ENCODE measurements around the gene RNF214.
"Not testable (repeated sequence)": the region's sequence is repeated elsewhere in the genome, so short reads cannot be mapped to it uniquely, and the experiment has no call there.

RNF214 gene

DNA sequence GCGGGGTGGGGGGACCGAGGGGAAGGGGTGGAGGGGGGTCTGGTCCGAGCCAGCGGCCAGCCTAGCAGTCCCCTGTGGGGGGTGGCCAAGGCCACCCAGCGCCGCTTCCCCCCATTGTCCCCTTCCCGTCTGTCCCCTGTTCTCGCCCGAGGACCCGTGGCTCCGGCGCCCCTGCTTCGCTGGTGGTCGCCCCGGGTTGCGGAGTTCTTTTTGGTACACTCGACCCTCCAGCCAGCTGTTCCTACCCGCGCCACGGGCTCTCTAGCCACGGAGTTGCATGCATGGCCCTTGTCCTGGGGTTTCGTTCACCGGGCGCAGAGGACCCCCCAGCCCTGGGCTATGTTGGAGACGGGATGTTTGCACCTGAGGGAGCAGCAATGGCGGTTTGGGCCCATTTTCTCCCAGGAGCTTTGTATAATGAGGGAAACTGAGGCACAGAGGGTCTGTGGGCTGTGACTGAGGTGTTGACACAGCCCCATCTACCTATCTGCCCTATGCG, 489 bp downstream of the RNF214 start:
- DNase-seq: no peak

- no peak for DNase-seq
These were observed 5.8 kb downstream of the RNF214 start for GRCh38 chr11:117238221-117238620.

DNA sequence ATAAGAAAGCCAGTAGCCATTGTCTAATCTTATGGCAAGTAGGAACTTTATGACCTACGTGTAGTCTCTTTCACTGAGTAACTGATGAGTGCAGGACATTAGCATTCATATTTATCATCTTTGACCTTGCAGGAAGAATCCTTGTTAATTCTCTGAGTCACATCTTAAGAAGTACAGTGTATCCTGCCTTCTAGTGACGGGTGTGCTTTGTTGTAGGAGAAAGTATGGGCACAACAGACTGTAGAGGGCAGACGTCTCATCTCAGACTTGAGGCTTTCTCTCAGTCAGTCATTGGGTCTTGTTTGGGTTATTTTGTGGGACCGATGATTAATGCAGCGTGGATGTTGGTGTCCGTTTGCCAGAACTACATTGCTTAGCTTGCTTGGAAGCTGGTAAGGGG, 6.8 kb downstream of the RNF214 start:
- no peak for DNase-seq

GRCh38 chr11:117248341-117248740, 15.9 kb downstream of the RNF214 start:
- DNase-seq: no peak

DNA sequence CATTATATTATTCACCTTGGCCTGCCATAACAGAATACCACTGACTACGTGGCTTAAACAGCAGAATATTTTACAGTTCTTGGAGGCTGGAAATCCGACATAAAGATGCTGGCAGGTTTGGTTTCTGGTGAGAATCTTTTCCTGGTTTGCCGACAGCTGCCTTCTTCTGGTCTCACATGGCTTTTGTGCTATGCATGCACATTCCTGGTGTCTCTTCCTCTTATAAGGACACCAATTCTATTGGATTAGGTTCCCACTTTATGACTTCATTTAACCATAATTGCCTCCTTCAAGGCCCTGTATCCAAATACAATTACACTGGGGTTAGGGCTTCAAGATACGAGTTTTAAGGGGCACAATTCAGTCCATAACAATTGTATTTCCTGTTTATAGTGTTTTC, 17.1 kb downstream of the RNF214 start:
- DNase-seq: no peak

DNA sequence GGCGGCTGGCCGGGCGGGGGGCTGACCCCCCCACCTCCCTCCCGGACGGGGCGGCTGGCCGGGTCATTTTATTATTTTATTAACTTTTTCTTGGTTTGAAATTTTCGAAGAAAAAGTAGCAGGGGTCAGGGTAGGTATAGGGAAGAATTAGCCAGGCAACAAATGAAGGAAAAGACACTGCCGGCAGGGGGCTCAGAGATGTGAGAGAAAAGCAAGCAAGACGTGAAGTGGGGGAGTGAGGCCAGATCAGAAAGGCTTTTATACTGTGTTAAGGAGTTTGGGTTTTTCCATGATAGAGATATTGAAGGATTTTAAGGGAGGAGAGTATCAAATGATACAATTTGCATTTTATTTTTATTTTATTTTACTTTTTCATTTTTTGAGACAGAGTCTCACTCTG, 19.0 kb downstream of the RNF214 start:
- DNase-seq: no peak

DNA sequence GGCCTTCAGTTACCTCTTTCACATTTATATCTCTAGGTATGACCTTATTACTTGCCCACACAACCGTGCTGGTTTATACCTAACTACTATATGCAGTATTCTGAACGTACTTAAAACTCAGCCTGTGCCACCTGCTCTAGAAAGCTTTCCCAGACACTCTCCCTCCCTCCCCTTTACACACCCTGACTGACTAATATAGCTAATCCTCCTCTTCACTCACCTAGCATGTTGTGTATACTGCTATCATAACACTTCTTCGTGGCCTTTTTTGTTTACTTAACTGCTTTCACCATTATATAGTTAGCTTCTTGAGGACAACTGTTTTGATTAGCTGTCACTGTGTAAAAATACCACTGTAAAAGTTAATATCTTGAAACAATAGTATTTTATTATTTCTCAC, 23.5 kb downstream of the RNF214 start:
- DNase-seq: no peak

DNA sequence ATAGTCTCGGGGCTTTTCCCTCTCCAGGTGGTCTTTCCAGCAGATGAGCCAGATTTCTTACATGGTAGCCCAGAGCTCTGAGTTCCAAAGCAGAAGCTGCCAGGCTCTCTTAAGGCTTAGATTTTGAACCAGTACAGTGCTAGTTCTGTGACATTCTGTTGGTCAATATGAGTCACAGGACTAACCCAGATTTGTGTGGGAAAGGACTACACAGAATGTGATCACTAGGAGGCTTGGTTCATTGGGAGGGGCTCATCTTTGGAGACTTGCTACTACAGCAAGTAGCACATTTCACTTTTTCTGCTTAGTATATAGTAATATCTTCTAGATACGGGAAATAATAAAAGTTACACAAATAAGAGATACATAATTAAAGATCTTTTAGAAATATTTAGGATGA, 24.1 kb downstream of the RNF214 start:
- no peak for DNase-seq

DNA sequence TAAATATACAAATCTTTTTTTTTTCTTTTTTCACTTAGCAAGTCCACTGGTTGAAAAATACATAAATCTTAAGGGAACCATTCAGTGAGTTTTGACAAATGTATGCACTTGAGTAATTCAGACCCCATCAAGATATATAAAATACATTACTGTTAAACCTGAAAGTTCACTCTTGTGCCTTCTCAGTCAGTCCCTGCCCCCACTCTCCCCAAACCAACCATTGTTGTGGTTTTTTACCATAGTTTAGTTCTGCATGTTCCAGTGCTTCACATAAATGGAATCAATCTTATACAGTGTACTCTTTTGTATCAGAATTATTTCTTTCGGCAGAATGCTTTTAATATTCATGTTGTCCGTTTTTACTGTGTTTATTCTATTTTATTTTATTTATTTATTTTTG, 26.1 kb downstream of the RNF214 start:
- DNase-seq: no peak

GRCh38 chr11:117259417-117259816, 26.9 kb downstream of the RNF214 start:
- DNase-seq: no peak

DNA sequence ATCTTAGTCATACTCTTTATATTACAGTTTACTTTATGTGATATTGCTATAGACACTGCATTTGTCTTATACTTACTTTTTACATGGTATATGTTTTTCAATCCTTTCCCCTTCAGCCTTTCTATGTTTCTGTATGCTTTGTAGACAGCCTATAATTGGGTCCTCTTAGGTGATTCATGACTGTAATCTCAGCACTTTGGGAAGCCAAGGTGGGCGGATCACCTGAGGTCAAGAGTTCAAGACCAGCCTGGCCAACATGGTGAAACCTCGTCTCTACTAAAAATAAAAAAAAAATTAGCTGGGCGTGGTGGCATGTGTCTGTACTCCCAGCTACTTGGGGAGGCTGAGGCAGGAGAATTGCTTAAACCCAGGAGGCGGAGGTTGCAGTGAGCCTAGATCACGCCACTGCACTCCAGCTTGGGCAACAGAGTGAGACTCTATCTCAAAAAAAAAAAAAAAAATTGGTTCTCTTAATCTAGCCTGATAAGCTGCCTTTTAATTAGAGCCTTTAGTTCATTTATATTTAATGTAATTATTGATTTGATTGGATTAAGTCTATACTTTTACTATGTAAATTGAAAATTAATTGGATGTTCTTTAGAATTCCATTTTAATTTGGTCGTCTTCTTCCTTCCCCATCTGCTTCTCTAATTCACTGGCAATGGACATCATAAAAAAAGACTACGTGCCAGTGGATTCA, 32.3 kb downstream of the RNF214 start:
- not testable (repeated sequence) for DNase-seq

DNA sequence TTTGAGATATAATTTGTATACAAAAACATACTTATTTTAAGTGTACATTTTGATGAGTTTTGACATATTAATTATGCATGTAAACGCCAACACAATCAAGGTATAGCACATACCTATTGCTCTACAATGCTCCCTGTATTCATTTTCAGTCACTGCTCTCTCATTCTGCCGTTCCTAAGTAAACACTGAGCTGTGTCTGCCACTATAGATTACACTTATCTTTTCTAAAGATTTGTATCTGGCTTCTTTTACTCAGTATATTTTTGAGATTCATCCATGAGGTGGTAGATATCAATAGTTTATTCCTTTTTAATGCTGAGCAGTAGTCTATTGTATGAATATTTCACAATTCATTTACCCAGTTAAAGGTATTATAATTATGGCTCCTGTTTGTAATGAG, 33.3 kb downstream of the RNF214 start:
- DNase-seq: no peak

GRCh38 chr11:117269856-117270255, 37.4 kb downstream of the RNF214 start:
- no peak for DNase-seq

- no peak for DNase-seq
These were observed 38.7 kb downstream of the RNF214 start for GRCh38 chr11:117271208-117271607.

- DNase-seq: not testable (repeated sequence)
These were observed 39.7 kb downstream of the RNF214 start for GRCh38 chr11:117272175-117272574.

- no peak for DNase-seq
These were observed 41.2 kb downstream of the RNF214 start for GRCh38 chr11:117273550-117274289.

- DNase-seq: no peak
These were observed 45.9 kb downstream of the RNF214 start for GRCh38 chr11:117278347-117278746.

- no peak for DNase-seq
These were observed 47.4 kb downstream of the RNF214 start for GRCh38 chr11:117279711-117280376.

DNA sequence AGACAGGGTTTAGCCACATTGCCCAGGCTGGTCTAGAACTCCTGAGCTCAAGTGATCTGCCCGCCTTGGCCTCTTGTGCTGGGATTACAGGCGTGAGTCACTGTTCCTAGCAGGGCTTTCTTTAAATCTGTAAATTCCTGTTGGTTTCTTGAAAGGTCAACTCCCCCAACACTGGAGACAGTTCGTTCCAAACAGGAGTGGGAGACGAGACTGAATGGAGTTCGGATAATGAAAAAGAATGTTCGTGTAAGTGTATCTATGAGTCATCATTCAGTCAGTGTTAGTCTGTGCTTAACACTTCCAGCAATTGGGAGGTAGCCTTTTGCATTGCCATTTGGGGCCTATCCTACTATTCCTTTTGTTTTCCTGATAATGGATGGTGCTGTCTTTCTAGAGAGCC, 48.7 kb downstream of the RNF214 start:
- DNase-seq: no peak

- no peak for DNase-seq
These were observed 49.4 kb downstream of the RNF214 start for GRCh38 chr11:117281869-117282268.

DNA sequence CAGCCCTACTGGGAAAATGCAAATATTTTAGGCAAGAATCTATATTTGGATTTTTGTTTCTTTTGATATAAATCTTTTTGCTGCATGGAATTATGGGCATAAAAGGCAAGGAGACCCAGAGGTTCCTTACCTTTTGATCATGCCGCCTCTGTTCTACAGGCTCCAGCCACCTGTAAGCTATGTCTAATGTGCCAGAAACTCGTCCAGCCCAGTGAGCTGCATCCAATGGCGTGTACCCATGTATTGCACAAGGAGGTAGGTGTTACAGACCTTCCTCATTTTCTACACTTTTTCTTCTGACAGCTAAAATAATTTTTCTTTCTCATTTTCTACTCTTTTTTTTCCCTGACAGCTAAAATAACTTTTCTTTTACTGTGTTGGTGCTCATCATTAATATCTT, 50.5 kb downstream of the RNF214 start:
- no peak for DNase-seq

- DNase-seq: no peak
These were observed 51.6 kb downstream of the RNF214 start for GRCh38 chr11:117284053-117284452.

- no peak for DNase-seq
These were observed 54.1 kb downstream of the RNF214 start for GRCh38 chr11:117286588-117286987.

DNA sequence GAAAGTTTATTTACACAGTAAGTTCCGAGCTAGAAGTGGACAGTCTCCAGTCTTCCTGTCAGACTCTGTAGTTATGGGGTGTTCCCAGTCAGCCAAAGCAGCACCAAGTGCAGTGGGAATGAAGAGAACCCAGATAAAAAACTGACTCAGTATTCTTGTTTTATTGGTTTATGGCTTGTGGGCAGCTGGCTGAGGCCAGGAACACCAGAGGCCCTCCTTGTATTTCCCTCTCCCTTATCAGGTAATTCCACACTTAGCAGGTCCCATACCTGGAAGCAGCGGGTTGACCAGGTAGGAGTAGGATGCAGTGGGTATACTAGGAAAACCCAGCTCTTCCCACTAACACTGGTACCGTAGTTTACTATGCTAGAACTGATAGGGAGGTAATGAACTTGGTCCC, 55.2 kb downstream of the RNF214 start:
- no peak for DNase-seq
